Activated CD4-positive, alpha-beta memory T cell treated with anti-CD3 and anti-CD28 coated beads, Interleukin-2, amount 10 ng/mL, durations not matched to agents 7 days and 5 days (primary cell): ENCODE measurements around the gene HOXD12. TPM values are rescaled to one million over a fixed set of nuclear protein-coding genes. Genes with fewer than 3 reads are reported as not detected.

ENCODE experiments used
- CTCF ChIA-PET: fragments of 350-600 bp; sonication (Branson Sonifier 250); formaldehyde crosslinking; loops from one replicate; lab custom pipeline; 2021; ENCODE audit warnings: antibody characterized with exemption, inconsistent platforms; lab: Charles Lee
- POLR2A ChIA-PET: fragments of 350-600 bp; sonication (Branson Sonifier 250); formaldehyde crosslinking; loops from one replicate; lab custom pipeline; 2021; ENCODE audit warnings: antibody characterized with exemption; lab: Charles Lee
- DNase-seq: peaks from one replicate; pipeline ENCODE4 v3.0.0-alpha.2; 2020
- H3K27ac Mint-ChIP-seq: one replicate; pipeline ENCODE4 v1.8.0; 2021; ENCODE audit warnings: mild to moderate bottlenecking, mixed read lengths
- H3K27me3 Mint-ChIP-seq: one replicate; pipeline ENCODE4 v1.8.0; 2021; ENCODE audit warnings: mixed read lengths
- H3K36me3 Mint-ChIP-seq: one replicate; pipeline ENCODE4 v1.8.0; 2021; ENCODE audit warnings: low read depth, mixed read lengths
- H3K4me1 Mint-ChIP-seq: one replicate; pipeline ENCODE4 v1.8.0; 2021; ENCODE audit warnings: mixed read lengths
- H3K4me3 Mint-ChIP-seq: one replicate; pipeline ENCODE4 v1.8.0; 2021; ENCODE audit warnings: mild to moderate bottlenecking, mixed read lengths
- H3K9me3 Mint-ChIP-seq: one replicate; pipeline ENCODE4 v1.8.0; 2021; ENCODE audit warnings: mixed read lengths
- total RNA-seq, 2 experiments: library from RNA; stranded (reverse); gene quantifications; one replicate each; pipeline ENCODE4 v1.2.3, GENCODE V29; 2021

The HOXD12 gene
- total RNA-seq, 2 experiments from 2014 or later, result not detected

- peaks cover 16% of the 10 kb centered on the region for H3K36me3 Mint-ChIP-seq
- DNase-seq, result no peak
- no peak overlapping the region for H3K4me3 Mint-ChIP-seq
- H3K4me1 Mint-ChIP-seq, result peaks cover 6% of the 10 kb centered on the region
- ChIA-PET POLR2A (no interaction called here), CTCF (interaction anchor here (0.7 to 2.3 kb wide), 3 partner anchors 18 to 20 kb away, joined by 3 to 8 read pairs (median 3); no protein-coding TSS in a partner anchor)
- H3K27me3 Mint-ChIP-seq, result peaks cover 85% of the 10 kb centered on the region
- no peaks in the 10 kb centered on the region for H3K9me3 Mint-ChIP-seq
- H3K27ac Mint-ChIP-seq, result no peak overlapping the region
Observed at GRCh38 chr2:176109192-176109901, 9.8 kb downstream of the HOXD12 start.

- DNase-seq, result no peak
- no peak overlapping the region for H3K27ac Mint-ChIP-seq
- no peaks in the 10 kb centered on the region for H3K9me3 Mint-ChIP-seq
- no peak overlapping the region for H3K4me3 Mint-ChIP-seq
- H3K4me1 Mint-ChIP-seq, result peaks cover 6% of the 10 kb centered on the region
- CTCF ChIA-PET, result interaction anchor here (0.6 to 2.3 kb wide), 5 partner anchors 11 to 345 kb away, joined by 3 to 9 read pairs (median 3); no protein-coding TSS in a partner anchor
- POLR2A ChIA-PET, result no interaction called here
- H3K36me3 Mint-ChIP-seq, result peaks cover 16% of the 10 kb centered on the region
- H3K27me3 Mint-ChIP-seq, result peaks cover 84% of the 10 kb centered on the region
Observed at GRCh38 chr2:176109946-176110345, 10.4 kb downstream of the HOXD12 start.

GRCh38 chr2:176110415-176111308, 11.1 kb downstream of the HOXD12 start:
- Mint-ChIP-seq H3K27me3 (peaks cover 83% of the 10 kb centered on the region), H3K27ac (peak overlapping the region; percentile 16), H3K9me3 (no peaks in the 10 kb centered on the region), H3K4me1 (peaks cover 6% of the 10 kb centered on the region), H3K36me3 (peaks cover 16% of the 10 kb centered on the region), H3K4me3 (no peak overlapping the region)
- no peak for DNase-seq
- CTCF ChIA-PET, result interaction anchor here (0.6 to 2.3 kb wide), 8 partner anchors 8 to 420 kb away, joined by 3 to 9 read pairs (median 4); no protein-coding TSS in a partner anchor
- POLR2A ChIA-PET, result no interaction called here

GRCh38 chr2:176111309-176111663, 11.7 kb downstream of the HOXD12 start:
- DNase-seq, result no peak
- POLR2A ChIA-PET, result no interaction called here
- peaks cover 3% of the 10 kb centered on the region for H3K4me1 Mint-ChIP-seq
- no peaks in the 10 kb centered on the region for H3K9me3 Mint-ChIP-seq
- no peak overlapping the region for H3K4me3 Mint-ChIP-seq
- H3K27me3 Mint-ChIP-seq, result peaks cover 81% of the 10 kb centered on the region
- CTCF ChIA-PET, result interaction anchor here (0.7 to 2.3 kb wide), 5 partner anchors 8 to 421 kb away, joined by 3 to 9 read pairs (median 4); no protein-coding TSS in a partner anchor
- no peak overlapping the region for H3K27ac Mint-ChIP-seq
- peaks cover 13% of the 10 kb centered on the region for H3K36me3 Mint-ChIP-seq

GRCh38 chr2:176111846-176112374, 12.3 kb downstream of the HOXD12 start:
- no peaks in the 10 kb centered on the region for H3K9me3 Mint-ChIP-seq
- DNase-seq, result no peak
- H3K27ac Mint-ChIP-seq, result no peak overlapping the region
- H3K36me3 Mint-ChIP-seq, result peaks cover 11% of the 10 kb centered on the region
- H3K4me3 Mint-ChIP-seq, result no peak overlapping the region
- H3K4me1 Mint-ChIP-seq, result peaks cover 2% of the 10 kb centered on the region
- peaks cover 85% of the 10 kb centered on the region for H3K27me3 Mint-ChIP-seq
- POLR2A ChIA-PET, result no interaction called here
- CTCF ChIA-PET, result interaction anchor here (2.2 kb wide), 1 partner anchor 9 kb away, joined by 9 read pairs; no protein-coding TSS in a partner anchor

- ChIA-PET CTCF (interaction anchor here (0.8 to 1.2 kb wide), 2 partner anchors 15 to 16 kb away, joined by 3 to 4 read pairs; no protein-coding TSS in a partner anchor), POLR2A (no interaction called here)
- peaks cover 11% of the 10 kb centered on the region for H3K36me3 Mint-ChIP-seq
- H3K27ac Mint-ChIP-seq, result no peak overlapping the region
- no peak for DNase-seq
- H3K9me3 Mint-ChIP-seq, result no peaks in the 10 kb centered on the region
- H3K27me3 Mint-ChIP-seq, result peaks cover 86% of the 10 kb centered on the region
- H3K4me3 Mint-ChIP-seq, result no peak overlapping the region
- no peaks in the 10 kb centered on the region for H3K4me1 Mint-ChIP-seq
Observed at GRCh38 chr2:176112375-176113302, 13.0 kb downstream of the HOXD12 start.

GRCh38 chr2:176114120-176114929, 14.7 kb downstream of the HOXD12 start:
- Mint-ChIP-seq H3K4me1 (peaks cover 6% of the 10 kb centered on the region), H3K27me3 (peaks cover 92% of the 10 kb centered on the region), H3K27ac (no peak overlapping the region), H3K36me3 (peaks cover 10% of the 10 kb centered on the region), H3K9me3 (no peaks in the 10 kb centered on the region), H3K4me3 (no peak overlapping the region)
- no peak for DNase-seq
- ChIA-PET POLR2A (no interaction called here), CTCF (interaction anchor here (1.2 to 1.3 kb wide), 2 partner anchors 17 to 1773 kb away, joined by 3 read pairs; no protein-coding TSS in a partner anchor)

- peaks cover 8% of the 10 kb centered on the region for H3K36me3 Mint-ChIP-seq
- POLR2A ChIA-PET, result no interaction called here
- peaks cover 92% of the 10 kb centered on the region for H3K27me3 Mint-ChIP-seq
- no peak overlapping the region for H3K27ac Mint-ChIP-seq
- peaks cover 6% of the 10 kb centered on the region for H3K4me1 Mint-ChIP-seq
- H3K4me3 Mint-ChIP-seq, result no peak overlapping the region
- CTCF ChIA-PET, result no interaction called here
- no peaks in the 10 kb centered on the region for H3K9me3 Mint-ChIP-seq
- DNase-seq, result no peak
Observed at GRCh38 chr2:176114930-176115625, 15.5 kb downstream of the HOXD12 start.

- ChIA-PET POLR2A (no interaction called here), CTCF (interaction anchor here (1.0 kb wide), 1 partner anchor 16 kb away, joined by 4 read pairs; no protein-coding TSS in a partner anchor)
- Mint-ChIP-seq H3K4me1 (peaks cover 6% of the 10 kb centered on the region), H3K9me3 (no peaks in the 10 kb centered on the region), H3K27me3 (peaks cover 92% of the 10 kb centered on the region), H3K4me3 (no peak within 1 kb of the TSS), H3K27ac (peak within 1 kb of the TSS; percentile 35), H3K36me3 (peaks cover 8% of the 10 kb centered on the region)
- DNase-seq, result no peak
Observed at GRCh38 chr2:176115883-176116813, 16.6 kb downstream of the HOXD12 start, which contains the start of gene HOXD10. TSS of gene HOXD10 (plus strand) at chr2:176116778. CDS start at chr2:176116834, 56 bp downstream.

- Mint-ChIP-seq H3K27ac (peak overlapping the region; percentile 35), H3K4me3 (no peak overlapping the region), H3K27me3 (peaks cover 88% of the 10 kb centered on the region), H3K9me3 (no peaks in the 10 kb centered on the region), H3K36me3 (peaks cover 8% of the 10 kb centered on the region), H3K4me1 (peaks cover 6% of the 10 kb centered on the region)
- POLR2A ChIA-PET, result no interaction called here
- DNase-seq, result no peak
- CTCF ChIA-PET, result interaction anchor here (1.0 to 1.5 kb wide), 2 partner anchors 9 to 15 kb away, joined by 3 to 4 read pairs; no protein-coding TSS in a partner anchor
Observed at GRCh38 chr2:176117162-176117822, 17.7 kb downstream of the HOXD12 start.
